Ovary (tissue), 9 donors: Measurements from ENCODE around the gene NUDT1. TPM values are rescaled to one million over a fixed set of nuclear protein-coding genes. Genes with fewer than 3 reads are reported as not detected.

ENCODE experiments used
- DNase-seq, 5 donors: peaks; one replicate each; pipeline ENCODE4 v3.0.0-alpha.2; 2019 to 2020
- H3K27ac ChIP-seq, 2 donors: fragments of 200-600 bp; one replicate each; pipeline versions ENCODE4 v1.5.1 to v1.8.0; 2019 to 2022
- H3K27me3 ChIP-seq: fragments of 200-600 bp; one replicate; pipeline ENCODE4 v1.8.0; 2022
- H3K36me3 ChIP-seq: fragments of 200-600 bp; sonication (generic); one replicate; pipeline ENCODE4 v1.5.1; 2019
- H3K4me1 ChIP-seq: one replicate; pipeline ENCODE4 v1.8.1; 2013; ENCODE audit warnings: mild to moderate bottlenecking, moderate library complexity; ENCODE audit not compliant: insufficient read depth
- H3K4me3 ChIP-seq: fragments of 200-600 bp; sonication (generic); one replicate; pipeline ENCODE4 v1.5.1; 2017
- H3K9me3 ChIP-seq, 2 donors: fragments of 200-600 bp in 1 of 2; sonication (generic) in 1 of 2; one replicate each; pipeline versions ENCODE4 v1.5.1 to v1.8.1; 2013 to 2019; ENCODE audit warnings: mild to moderate bottlenecking in 1 of 2, moderate library complexity in 1 of 2
- CTCF ChIP-seq, 3 donors: fragments of 450-650 bp in 2 of 3; fragments of 200-600 bp in 1 of 3; IDR thresholded peaks; one replicate each; pipeline versions ENCODE4 v1.5.1 to v1.8.0; 2016 to 2022; ENCODE audit warnings: antibody characterized with exemption in 3 of 3, mild to moderate bottlenecking in 1 of 3
- EP300 ChIP-seq: sonication (generic); formaldehyde crosslinking; IDR thresholded peaks from one replicate; pipeline ENCODE4 v1.6.1; 2017; ENCODE audit warnings: antibody characterized with exemption
- POLR2A ChIP-seq: fragments of 450-650 bp; IDR thresholded peaks from one replicate; pipeline ENCODE4 v1.6.1; 2017; ENCODE audit warnings: antibody characterized with exemption, mild to moderate bottlenecking, moderate library complexity
- WGBS, 3 donors: extraction: QIAGEN DNeasy Blood & Tissue Kit in 1 of 3; methylation state at CpG; one replicate each; pipeline versions ENCODE4 v1.1.5 to v1.1.7; 2013 to 2017; 5-methylcytosine and 5-hydroxymethylcytosine counted together
- intact Hi-C, 4 donors: fragments of 100-400 bp; cut with DNase I; formaldehyde crosslinking; loops; one replicate each; pipeline versions ENCODE4 v1.11.0 to v1.15.1; 2022 to 2023
- polyA plus RNA-seq, 2 donors: library from polyadenylated mRNA; stranded (reverse); fragments of 200-250 nt in 1 of 2; fragments of 350-450 nt in 1 of 2; fragmentation: Illumina TruSeq in 1 of 2; extraction: RNeasy Lipid Tissue Mini Kit (QIAGEN cat#74804) in 1 of 2; gene quantifications; one replicate each; pipeline ENCODE4 v1.2.3, GENCODE V29; 2013 to 2014
- total RNA-seq, 7 donors: library from RNA; depleted of rRNA in 2 of 7; stranded (reverse); fragments of >200 nt in 2 of 7; fragmentation: NEBNext Ultra II Directional in 3 of 7; extraction: Animal tissue kit (Norgen Biotek cat#: 25700) in 3 of 7; gene quantifications; one replicate each; pipeline versions ENCODE4 v1.1.0 to v1.2.4, GENCODE V29; 2016 to 2023
- donor health status: DM: no; HTN: no; CAD: no; lungs with moderate emphysema.
- donor health status: DM: no; HTN: no; CAD: no.
- donor health status: Bipolar disorder and iron deficiency.
- donor health status: DM: yes; HTN: yes; CAD: no.
- donor health status: DM: no; HTN: no; CAD: no.
- donor health status: DM: yes; HTN: yes; CAD: no.

Gene NUDT1
- total and polyA plus RNA-seq, 9 donors, result 2.3 to 15.6 (median 9.1) TPM

GRCh38 chr7:2203766-2204300 is 38.2 kb upstream of the NUDT1 start:
- H3K27me3 ChIP-seq, result no peaks in the 10 kb centered on the region
- peak overlapping the region in 1 of 2 donors; percentile 58 for H3K27ac ChIP-seq
- DNase-seq, result peak; percentile 65 to 83 (median 66)
- 18 to 34% (median 26%) methylated on average over 13 of the region's 13 CpGs for WGBS, 3 donors
- TF ChIP-seq CTCF (IDR thresholded peaks at IDR 0.05) (no peak), EP300 (no peak), POLR2A (no peak)
- intact Hi-C loops, result loop anchor here in 3 of 4 donors (10.0 kb wide), 3 partner anchors 99 to 619 kb away; no protein-coding TSS in a partner anchor
- H3K4me1 ChIP-seq, result peaks cover 20% of the 10 kb centered on the region
- H3K36me3 ChIP-seq, result no peaks in the 10 kb centered on the region
- no peak overlapping the region for H3K4me3 ChIP-seq
- no peaks in the 10 kb centered on the region for H3K9me3 ChIP-seq

GRCh38 chr7:2204446-2204845 is 37.6 kb upstream of the NUDT1 start:
- intact Hi-C loops, result loop anchor here in 3 of 4 donors (10.0 kb wide), 3 partner anchors 100 to 620 kb away; no protein-coding TSS in a partner anchor
- H3K4me3 ChIP-seq, result no peak overlapping the region
- 92 to 94% (median 93%) methylated on average over 11 of the region's 11 CpGs for WGBS, 3 donors
- TF ChIP-seq CTCF (IDR thresholded peaks at IDR 0.05) (no peak), EP300 (no peak), POLR2A (no peak)
- H3K27ac ChIP-seq, result peak overlapping the region in 1 of 2 donors; percentile 58
- peaks cover 20% of the 10 kb centered on the region for H3K4me1 ChIP-seq
- peak in 2 of 5 donors; percentile 14 to 47 for DNase-seq
- no peaks in the 10 kb centered on the region for H3K9me3 ChIP-seq
- H3K27me3 ChIP-seq, result no peaks in the 10 kb centered on the region
- no peaks in the 10 kb centered on the region for H3K36me3 ChIP-seq

- peak overlapping the region in 1 of 2 donors; percentile 58 for H3K27ac ChIP-seq
- peak in 2 of 5 donors; percentile 20 to 40 for DNase-seq
- intact Hi-C loops, result loop anchor here in 3 of 4 donors (5.0 to 10.0 kb wide), 5 partner anchors 100 to 620 kb away; no protein-coding TSS in a partner anchor
These were observed 36.8 kb upstream of the NUDT1 start for GRCh38 chr7:2205036-2205780.

GRCh38 chr7:2208712-2209111 is 33.3 kb upstream of the NUDT1 start:
- Histone ChIP-seq H3K4me1 (peaks cover 8% of the 10 kb centered on the region), H3K36me3 (no peaks in the 10 kb centered on the region), H3K27me3 (no peaks in the 10 kb centered on the region), H3K27ac (no peak overlapping the region), H3K4me3 (no peak overlapping the region), H3K9me3 (no peaks in the 10 kb centered on the region)
- intact Hi-C loops, result loop anchor here in 3 of 4 donors (5.0 to 10.0 kb wide), 5 partner anchors 104 to 624 kb away; no protein-coding TSS in a partner anchor
- WGBS, 3 donors, result 89 to 93% (median 92%) methylated on average over 16 of the region's 16 CpGs
- TF ChIP-seq CTCF (IDR thresholded peaks at IDR 0.05), result no peak
- TF ChIP-seq POLR2A, result no peak
- no peak for TF ChIP-seq EP300
- peak in 1 of 5 donors; percentile 49 for DNase-seq

More at GRCh38 chr7:2205036-2205780, 36.8 kb upstream of the NUDT1 start:
- Histone ChIP-seq H3K4me3 (no peak overlapping the region), H3K4me1 (peaks cover 20% of the 10 kb centered on the region), H3K27me3 (no peaks in the 10 kb centered on the region), H3K9me3 (no peaks in the 10 kb centered on the region), H3K36me3 (no peaks in the 10 kb centered on the region)
- no peak for TF ChIP-seq CTCF (IDR thresholded peaks at IDR 0.05)
- TF ChIP-seq EP300, result no peak
- no peak for TF ChIP-seq POLR2A
- 55 to 79% (median 63%) methylated on average over 16 of the region's 16 CpGs for WGBS, 3 donors
